Kasumi-1 (cell line): ENCODE results near the gene HSPA5.
"Not testable (repeated sequence)": the region's sequence is repeated elsewhere in the genome, so short reads cannot be mapped to it uniquely, and the experiment has no call there.

Source experiments
- DNase-seq, 2 experiments: peaks; one replicate each; lab custom pipeline; 2025; lab: John Stamatoyannopoulos, UW

Gene HSPA5

GRCh38 chr9:125241000-125241862 is at the start of gene HSPA5:
TSS of gene HSPA5 (minus strand) at chr9:125241343. CDS start at chr9:125241126, 217 bp downstream.
- DNase-seq: peak; percentile 98 to 99

GRCh38 chr9:125286935-125287433 is 45.8 kb upstream of the HSPA5 start:
- not testable (repeated sequence) for DNase-seq

- no peak for DNase-seq
Measured at GRCh38 chr9:125284855-125285254, 43.7 kb upstream of the HSPA5 start.

GRCh38 chr9:125280945-125281344 is 39.8 kb upstream of the HSPA5 start:
- DNase-seq: no peak

GRCh38 chr9:125277411-125277810 is 36.3 kb upstream of the HSPA5 start:
- DNase-seq: no peak

- no peak for DNase-seq
Measured at GRCh38 chr9:125276771-125277170, 35.6 kb upstream of the HSPA5 start.

- DNase-seq: no peak
Measured at GRCh38 chr9:125272697-125273096, 31.6 kb upstream of the HSPA5 start.

- DNase-seq: no peak
Measured at GRCh38 chr9:125271081-125271480, 29.9 kb upstream of the HSPA5 start.

- no peak for DNase-seq
Measured at GRCh38 chr9:125269014-125269397, 27.9 kb upstream of the HSPA5 start.

- DNase-seq: no peak
Measured at GRCh38 chr9:125268394-125269013, 27.4 kb upstream of the HSPA5 start.

GRCh38 chr9:125264068-125264467 is 22.9 kb upstream of the HSPA5 start:
- not testable (repeated sequence) for DNase-seq

GRCh38 chr9:125262294-125262991 is 21.3 kb upstream of the HSPA5 start:
- DNase-seq: peak in 1 of 2 experiments; percentile 16

- DNase-seq: peak; percentile 85 to 89
Measured at GRCh38 chr9:125261501-125262293, 20.6 kb upstream of the HSPA5 start, which contains the start of gene GAPVD1. TSS of gene GAPVD1 (plus strand) at chr9:125261826. CDS start at chr9:125298922, 37,096 bp downstream.

- no peak for DNase-seq
Measured at GRCh38 chr9:125260561-125260960, 19.4 kb upstream of the HSPA5 start.

- DNase-seq: peak; percentile 75 to 79
Measured at GRCh38 chr9:125258832-125259534, 17.8 kb upstream of the HSPA5 start.

- no peak for DNase-seq
Measured at GRCh38 chr9:125258160-125258785, 17.1 kb upstream of the HSPA5 start.

GRCh38 chr9:125255781-125256391 is 14.7 kb upstream of the HSPA5 start:
- peak; percentile 39 to 50 for DNase-seq

GRCh38 chr9:125254231-125254630 is 13.1 kb upstream of the HSPA5 start:
- DNase-seq: no peak

- no peak for DNase-seq
Measured at GRCh38 chr9:125246261-125246667, 5.1 kb upstream of the HSPA5 start.

GRCh38 chr9:125243792-125244260 is 2.7 kb upstream of the HSPA5 start:
- no peak for DNase-seq
